ENCODE results near the gene LRMDA.

DNA sequence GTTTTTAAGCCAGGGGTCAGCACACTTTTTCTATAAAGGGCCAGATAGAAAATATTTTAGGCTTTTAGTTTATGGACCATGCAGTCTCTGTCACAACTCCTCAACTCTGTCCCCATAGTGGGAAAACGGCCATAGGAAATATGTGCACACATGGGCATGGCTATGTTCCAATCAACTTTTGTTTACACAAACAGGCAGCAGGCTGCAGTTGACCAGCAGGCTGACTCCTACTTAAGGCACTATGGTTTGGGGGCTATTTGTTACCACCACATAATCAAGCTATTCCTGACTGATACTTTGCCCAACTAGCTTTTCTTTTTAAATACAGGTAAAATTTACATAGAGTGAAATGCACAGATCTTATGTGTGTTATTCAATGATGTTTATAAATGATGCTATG lies 362.4 kb downstream of the LRMDA start:
- TF ChIP-seq, protein P1, sequence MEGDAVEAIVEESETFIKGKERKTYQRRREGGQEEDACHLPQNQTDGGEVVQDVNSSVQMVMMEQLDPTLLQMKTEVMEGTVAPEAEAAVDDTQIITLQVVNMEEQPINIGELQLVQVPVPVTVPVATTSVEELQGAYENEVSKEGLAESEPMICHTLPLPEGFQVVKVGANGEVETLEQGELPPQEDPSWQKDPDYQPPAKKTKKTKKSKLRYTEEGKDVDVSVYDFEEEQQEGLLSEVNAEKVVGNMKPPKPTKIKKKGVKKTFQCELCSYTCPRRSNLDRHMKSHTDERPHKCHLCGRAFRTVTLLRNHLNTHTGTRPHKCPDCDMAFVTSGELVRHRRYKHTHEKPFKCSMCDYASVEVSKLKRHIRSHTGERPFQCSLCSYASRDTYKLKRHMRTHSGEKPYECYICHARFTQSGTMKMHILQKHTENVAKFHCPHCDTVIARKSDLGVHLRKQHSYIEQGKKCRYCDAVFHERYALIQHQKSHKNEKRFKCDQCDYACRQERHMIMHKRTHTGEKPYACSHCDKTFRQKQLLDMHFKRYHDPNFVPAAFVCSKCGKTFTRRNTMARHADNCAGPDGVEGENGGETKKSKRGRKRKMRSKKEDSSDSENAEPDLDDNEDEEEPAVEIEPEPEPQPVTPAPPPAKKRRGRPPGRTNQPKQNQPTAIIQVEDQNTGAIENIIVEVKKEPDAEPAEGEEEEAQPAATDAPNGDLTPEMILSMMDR (CRISPR knock-in tag; IDR thresholded peaks at IDR 0.05) = no peak
- TF ChIP-seq, protein P2, sequence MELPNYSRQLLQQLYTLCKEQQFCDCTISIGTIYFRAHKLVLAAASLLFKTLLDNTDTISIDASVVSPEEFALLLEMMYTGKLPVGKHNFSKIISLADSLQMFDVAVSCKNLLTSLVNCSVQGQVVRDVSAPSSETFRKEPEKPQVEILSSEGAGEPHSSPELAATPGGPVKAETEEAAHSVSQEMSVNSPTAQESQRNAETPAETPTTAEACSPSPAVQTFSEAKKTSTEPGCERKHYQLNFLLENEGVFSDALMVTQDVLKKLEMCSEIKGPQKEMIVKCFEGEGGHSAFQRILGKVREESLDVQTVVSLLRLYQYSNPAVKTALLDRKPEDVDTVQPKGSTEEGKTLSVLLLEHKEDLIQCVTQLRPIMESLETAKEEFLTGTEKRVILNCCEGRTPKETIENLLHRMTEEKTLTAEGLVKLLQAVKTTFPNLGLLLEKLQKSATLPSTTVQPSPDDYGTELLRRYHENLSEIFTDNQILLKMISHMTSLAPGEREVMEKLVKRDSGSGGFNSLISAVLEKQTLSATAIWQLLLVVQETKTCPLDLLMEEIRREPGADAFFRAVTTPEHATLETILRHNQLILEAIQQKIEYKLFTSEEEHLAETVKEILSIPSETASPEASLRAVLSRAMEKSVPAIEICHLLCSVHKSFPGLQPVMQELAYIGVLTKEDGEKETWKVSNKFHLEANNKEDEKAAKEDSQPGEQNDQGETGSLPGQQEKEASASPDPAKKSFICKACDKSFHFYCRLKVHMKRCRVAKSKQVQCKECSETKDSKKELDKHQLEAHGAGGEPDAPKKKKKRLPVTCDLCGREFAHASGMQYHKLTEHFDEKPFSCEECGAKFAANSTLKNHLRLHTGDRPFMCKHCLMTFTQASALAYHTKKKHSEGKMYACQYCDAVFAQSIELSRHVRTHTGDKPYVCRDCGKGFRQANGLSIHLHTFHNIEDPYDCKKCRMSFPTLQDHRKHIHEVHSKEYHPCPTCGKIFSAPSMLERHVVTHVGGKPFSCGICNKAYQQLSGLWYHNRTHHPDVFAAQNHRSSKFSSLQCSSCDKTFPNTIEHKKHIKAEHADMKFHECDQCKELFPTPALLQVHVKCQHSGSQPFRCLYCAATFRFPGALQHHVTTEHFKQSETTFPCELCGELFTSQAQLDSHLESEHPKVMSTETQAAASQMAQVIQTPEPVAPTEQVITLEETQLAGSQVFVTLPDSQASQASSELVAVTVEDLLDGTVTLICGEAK (IDR thresholded peaks at IDR 0.05) = no peak
- TF ChIP-seq, protein P2 (CRISPR knock-in tag; IDR thresholded peaks at IDR 0.05) = no peak
- TF ChIP-seq ATF3 (CRISPR knock-in tag; IDR thresholded peaks at IDR 0.05) (no peak), EZH2 (conservative IDR thresholded peaks at IDR 0.05; ENCODE audit: low read depth, low read length) (no peak), NR2C2 (CRISPR knock-in tag; IDR thresholded peaks at IDR 0.05; ENCODE audit: borderline replicate concordance) (no peak), ATF5 (CRISPR knock-in tag; IDR thresholded peaks at IDR 0.05; ENCODE audit: low read depth) (no peak), ZBTB46 (CRISPR knock-in tag; IDR thresholded peaks at IDR 0.05; ENCODE audit: borderline replicate concordance) (no peak)
- TF ChIP-seq, protein P3, sequence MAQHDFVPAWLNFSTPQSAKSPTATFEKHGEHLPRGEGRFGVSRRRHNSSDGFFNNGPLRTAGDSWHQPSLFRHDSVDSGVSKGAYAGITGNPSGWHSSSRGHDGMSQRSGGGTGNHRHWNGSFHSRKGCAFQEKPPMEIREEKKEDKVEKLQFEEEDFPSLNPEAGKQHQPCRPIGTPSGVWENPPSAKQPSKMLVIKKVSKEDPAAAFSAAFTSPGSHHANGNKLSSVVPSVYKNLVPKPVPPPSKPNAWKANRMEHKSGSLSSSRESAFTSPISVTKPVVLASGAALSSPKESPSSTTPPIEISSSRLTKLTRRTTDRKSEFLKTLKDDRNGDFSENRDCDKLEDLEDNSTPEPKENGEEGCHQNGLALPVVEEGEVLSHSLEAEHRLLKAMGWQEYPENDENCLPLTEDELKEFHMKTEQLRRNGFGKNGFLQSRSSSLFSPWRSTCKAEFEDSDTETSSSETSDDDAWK (CRISPR knock-in tag; IDR thresholded peaks at IDR 0.05) = no peak

Measured in HepG2 (cell line).